GM08714 (cell line): ENCODE data around the gene LARGE1.
"Not testable (repeated sequence)": the region's sequence is repeated elsewhere in the genome, so short reads cannot be mapped to it uniquely, and the experiment has no call there.

ENCODE experiments used
- H3K4me3 ChIP-seq: fragments of 200-500 bp; sonication (Bioruptor generic); 2 replicates; pipeline ENCODE4 v1.5.1; 2014; ENCODE audit warnings: mild to moderate bottlenecking, low read length, inconsistent platforms
- ZNF274 ChIP-seq: IDR thresholded peaks from 2 replicates; pipeline ENCODE4 v1.6.1; 2012; ENCODE audit warnings: mild to moderate bottlenecking, low read depth, low read length

The LARGE1 gene

DNA sequence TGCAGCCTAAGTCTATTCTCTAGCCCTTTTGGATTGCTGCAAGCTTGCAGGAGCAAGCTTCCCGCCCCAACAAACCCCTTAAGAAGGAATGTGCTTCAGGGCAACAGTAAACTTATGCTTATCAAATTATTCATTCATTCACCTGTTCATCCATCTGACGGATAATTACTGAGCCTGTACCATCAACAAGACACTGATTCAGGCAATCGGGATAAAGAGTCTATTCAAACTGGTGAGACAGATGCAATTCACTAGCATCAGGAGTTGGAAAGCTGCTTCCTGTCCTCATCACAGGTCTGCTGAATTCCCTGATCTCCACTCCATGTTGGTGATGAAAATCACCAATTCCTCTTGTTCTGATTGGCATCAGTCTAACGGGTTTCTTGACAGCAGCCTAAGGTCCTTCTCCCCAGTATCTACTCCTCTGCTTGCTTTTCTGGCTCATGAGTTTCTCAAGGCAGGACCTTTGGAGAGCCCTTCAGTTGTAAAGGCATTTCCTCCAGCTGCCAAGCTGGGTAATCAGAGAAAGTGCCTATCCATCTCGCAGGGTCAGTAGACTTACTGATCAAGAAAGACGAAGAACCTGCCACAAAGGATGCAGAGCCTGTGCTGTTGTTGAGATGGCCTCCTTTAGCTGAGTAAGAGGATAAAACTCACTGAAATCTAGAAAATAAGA, 433.1 kb downstream of the LARGE1 start:
- no peak overlapping the region for H3K4me3 ChIP-seq
- TF ChIP-seq ZNF274 = no peak

DNA sequence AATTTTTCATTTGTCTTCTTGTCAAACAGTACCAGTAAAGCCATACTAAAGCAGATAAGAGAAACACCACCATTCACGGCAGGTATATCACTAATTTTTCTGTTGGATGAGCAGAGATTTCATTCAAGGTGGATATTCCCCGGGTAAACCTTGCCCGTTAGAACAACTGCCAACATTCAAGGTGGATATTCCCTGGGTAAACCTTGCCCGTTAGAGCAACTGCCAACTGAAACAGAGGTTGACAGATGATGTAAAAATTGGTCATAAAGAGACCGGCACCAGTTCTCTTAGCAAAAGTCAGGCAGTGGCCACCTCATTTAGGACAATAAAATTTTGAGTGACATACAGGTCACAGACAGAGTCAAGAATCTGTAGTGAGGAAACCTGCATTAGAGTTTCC, 438.7 kb downstream of the LARGE1 start:
- no peak for TF ChIP-seq ZNF274
- no peak overlapping the region for H3K4me3 ChIP-seq

DNA sequence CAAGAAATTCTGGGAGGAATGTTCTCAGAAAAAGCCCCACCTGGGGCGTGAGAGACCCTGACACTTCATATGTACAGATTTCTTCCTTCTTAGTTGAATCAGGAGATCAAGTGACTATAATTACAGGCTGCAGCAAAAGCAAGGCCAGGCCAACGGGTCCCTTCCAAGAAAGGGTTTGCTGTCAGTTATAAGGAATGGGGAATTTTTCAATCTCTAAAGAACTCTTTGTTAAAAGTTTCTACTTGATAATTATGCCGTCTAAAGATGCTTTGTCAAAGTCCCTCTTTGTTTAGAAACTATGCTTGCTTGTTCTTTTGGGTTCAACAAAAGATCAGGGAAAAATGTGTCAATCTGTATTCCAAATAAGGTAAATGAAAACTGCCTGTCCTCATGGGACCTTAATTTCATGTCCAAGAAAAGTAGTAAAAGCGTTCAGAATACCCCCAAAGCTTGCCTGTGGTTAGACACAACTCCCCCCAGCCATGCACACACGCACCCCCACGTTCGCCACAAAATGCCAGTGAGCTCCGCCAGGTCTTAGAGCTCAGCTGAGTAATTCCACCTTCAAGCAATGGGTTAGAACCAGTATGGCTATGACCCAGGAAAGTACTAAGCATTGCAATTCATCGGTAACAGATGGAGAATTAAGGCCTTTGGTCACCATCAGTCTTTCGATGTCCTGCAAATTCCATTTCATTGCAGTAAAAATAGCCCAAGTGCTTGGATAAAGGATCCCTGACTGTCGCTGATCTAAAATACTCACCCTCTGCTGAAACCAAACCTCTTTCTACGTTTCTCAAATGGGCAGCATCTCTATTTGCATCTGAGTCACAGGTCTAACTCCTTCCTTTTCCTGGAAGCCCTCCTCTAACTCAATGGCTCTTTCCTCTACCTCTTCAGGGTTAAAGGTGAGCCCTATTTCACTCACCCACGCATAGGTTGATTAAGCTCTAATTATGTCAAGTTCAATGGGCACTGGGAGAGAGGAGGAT, 442.9 kb downstream of the LARGE1 start:
- no peak overlapping the region for H3K4me3 ChIP-seq
- no peak for TF ChIP-seq ZNF274

DNA sequence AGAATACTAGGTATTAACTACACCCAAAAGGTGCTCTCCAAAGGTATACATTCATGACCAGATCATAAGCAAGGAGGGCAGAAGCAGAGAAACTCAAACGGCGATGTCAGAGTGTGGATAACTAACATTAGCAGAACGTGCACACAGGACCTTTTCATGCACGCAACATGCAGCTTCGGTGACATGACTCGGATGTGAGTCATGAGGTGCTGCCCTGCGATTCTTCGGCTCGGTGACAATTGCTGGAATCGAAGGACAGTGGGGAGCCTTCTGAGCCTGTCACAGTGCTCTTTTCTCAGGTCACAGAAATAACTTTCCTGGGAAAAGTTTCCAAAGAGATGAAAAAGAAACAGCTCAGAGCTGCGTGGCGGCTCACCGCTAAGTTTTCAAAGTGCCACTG, 443.6 kb downstream of the LARGE1 start:
- TF ChIP-seq ZNF274 = no peak
- no peak overlapping the region for H3K4me3 ChIP-seq

DNA sequence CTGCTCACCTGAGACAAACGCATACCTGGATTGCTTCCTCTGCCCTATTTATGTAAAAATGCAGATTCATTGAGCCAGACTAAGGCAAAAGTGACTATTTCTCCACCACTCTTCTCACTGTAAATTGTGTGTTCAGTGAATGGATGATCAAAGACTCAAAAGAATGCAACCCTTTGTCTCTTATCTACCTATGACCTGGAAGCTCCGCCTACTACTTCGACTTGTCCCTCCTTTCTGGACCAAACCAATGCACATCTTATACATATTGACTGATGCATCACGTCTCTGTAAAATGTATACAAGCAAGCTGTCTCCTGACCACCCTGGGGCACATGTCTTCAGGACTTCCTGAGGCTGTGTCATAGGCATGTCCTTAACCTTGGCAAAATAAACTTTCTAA, 444.1 kb downstream of the LARGE1 start:
- TF ChIP-seq ZNF274 = no peak
- H3K4me3 ChIP-seq = no peak overlapping the region

DNA sequence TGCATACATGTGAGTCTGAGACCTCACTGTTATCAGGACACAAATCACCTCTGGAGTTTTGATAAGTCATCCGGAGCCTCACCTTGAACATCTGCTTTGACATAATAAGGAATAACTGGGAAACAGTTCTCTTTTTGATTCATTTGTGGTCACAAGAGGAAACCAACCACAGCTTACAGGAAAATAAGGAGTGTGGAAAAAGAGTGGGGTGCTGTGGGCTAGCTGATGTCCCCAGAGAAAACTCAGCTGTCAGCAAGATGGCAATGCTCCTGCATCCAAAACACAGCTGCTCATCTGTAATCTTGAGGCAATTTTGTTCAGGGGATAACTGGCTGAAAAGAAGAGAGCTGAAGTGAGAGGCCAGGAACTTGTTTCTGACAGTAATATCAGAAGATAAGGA, 445.7 kb downstream of the LARGE1 start:
- H3K4me3 ChIP-seq = no peak overlapping the region
- no peak for TF ChIP-seq ZNF274

DNA sequence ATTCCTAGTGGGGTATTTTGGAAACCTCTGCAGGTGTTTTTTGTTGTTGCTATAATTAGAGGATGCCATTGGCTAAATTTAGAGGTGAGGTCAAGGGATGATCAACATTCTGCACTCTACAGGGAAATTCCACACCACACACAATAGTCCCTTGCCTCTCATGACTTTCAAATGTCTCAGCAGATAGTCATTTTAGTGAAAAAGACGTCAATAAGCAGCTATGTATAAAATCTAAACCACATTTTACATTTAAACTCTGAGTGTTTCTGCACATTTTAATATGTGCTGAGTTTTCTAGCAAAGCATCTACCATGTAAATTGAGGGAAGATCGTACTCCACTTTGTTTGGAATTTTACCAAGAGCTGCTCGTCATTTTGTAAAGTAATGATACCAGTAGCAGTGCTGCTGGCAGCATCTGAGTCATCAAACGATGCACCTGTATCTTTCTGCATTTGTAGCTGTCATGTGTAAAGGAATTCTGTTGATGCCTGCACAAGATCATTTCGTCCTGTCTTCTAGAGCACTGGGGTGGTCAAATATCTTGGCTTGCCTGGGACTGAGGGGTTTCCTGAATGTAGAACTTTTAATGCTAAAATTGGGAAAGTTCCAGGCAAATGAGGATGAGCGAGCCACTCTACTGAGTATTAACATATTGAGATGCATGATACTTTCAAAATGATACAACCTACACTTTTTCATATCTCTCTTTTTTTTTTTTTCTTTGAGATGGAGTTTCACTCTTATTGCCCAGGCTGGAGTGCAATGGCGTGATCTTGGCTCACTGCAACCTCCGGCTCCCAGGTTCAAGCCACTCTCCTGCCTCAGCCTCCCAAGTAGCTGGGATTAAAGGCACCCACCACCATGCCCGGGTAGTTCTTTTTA, 447.6 kb downstream of the LARGE1 start:
- no peak for TF ChIP-seq ZNF274
- no peak overlapping the region for H3K4me3 ChIP-seq

DNA sequence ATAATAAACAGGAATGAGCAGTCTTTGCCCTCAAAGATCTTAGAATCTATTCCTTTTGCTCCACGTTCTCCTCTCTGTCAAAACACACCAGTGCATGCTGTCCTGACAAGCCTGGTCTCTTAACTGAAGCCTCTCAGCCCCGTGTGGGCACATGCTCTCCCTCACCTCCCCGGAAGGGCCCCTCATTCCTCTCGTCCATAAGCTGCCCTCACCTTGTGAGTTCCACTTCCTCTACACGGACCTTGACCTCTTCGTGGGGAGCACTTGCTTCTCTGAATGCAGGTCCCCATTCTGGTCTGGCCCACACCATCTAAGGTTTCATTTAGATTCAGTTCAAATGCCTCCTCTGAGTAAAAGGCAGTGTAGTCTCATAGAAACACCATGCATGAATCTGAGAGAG, 449.8 kb downstream of the LARGE1 start:
- H3K4me3 ChIP-seq = no peak overlapping the region

DNA sequence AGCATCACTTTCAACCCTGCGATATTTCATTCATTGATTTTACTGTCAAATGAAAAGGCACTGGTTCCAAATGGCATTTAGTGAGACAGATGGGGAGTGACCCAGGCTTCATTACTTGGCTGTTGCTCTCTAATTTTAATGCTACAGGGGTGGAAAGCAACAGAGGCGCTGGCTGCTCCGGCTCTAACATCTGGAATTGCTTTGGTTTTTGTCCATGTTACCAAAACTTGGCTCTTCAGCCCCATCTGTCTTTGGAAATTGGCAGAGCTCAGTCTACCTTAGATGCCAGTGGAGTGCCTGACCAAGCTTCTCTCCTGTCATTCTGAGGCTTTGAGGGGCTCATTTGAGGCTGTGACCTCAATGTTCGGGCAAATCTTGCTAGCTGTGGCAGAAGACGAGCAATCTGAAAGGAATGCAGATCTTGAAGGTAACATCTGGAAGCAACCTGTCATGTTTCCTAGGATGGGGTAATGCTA, 452.6 kb downstream of the LARGE1 start:
- TF ChIP-seq ZNF274 = no peak
- H3K4me3 ChIP-seq = no peak overlapping the region

More for the DNA sequence above, 449.8 kb downstream of the LARGE1 start:
- no peak for TF ChIP-seq ZNF274

DNA sequence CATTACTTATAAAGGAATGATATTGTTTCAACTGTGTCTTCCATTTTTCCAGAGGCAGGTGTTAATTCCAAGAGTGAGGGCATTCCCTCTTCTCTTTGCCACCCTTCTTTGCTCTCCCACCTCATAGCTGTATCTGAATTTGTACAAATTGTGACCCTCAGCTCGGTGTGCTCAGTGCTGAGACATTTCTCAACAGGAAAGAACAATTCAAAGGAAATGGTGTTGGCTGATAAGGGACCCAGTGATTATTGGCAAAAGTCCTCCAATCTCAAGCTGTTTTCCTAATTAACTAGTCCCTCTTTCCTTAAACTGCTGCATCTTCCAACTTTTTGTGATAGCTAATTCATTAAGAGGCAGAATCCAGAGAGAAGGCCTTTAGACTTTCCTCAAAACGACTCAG, 453.2 kb downstream of the LARGE1 start:
- TF ChIP-seq ZNF274 = no peak
- H3K4me3 ChIP-seq = no peak overlapping the region

DNA sequence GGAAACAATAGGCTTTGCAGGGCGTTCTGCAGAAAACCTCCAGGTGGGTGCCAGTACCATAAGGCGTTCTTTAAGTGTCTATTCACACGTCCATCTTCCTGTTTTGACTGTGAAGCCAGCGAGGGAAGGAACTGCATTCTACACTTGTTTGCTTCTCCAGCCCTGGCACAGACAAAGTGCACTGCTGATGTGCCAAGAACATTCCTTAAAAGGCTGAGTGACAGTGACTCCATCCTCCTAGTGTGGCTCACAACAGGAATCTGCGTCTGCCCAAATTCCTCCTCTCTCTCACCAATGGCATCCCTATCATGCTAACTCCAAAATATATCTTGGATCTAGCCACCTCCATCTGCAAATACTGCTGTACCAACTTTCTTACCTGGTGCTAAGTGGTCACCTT, 454.7 kb downstream of the LARGE1 start:
- H3K4me3 ChIP-seq = no peak overlapping the region
- no peak for TF ChIP-seq ZNF274

DNA sequence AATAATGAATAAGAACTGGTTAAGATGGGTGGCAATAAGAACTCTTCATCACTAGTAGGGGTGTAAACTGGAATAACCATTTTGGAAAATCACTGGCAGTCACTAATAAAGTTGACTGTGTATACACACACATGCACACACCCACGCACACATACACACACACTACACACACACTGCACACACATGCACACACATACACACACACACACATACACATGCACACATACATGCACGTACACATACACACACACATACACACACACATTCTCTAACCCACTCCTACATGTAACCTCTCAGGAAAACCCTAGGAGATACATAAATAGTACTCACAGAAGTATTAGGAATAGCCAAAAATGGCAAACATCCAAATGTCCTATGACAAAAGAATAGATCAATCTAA, 455.6 kb downstream of the LARGE1 start:
- no peak for TF ChIP-seq ZNF274
- H3K4me3 ChIP-seq = no peak overlapping the region

DNA sequence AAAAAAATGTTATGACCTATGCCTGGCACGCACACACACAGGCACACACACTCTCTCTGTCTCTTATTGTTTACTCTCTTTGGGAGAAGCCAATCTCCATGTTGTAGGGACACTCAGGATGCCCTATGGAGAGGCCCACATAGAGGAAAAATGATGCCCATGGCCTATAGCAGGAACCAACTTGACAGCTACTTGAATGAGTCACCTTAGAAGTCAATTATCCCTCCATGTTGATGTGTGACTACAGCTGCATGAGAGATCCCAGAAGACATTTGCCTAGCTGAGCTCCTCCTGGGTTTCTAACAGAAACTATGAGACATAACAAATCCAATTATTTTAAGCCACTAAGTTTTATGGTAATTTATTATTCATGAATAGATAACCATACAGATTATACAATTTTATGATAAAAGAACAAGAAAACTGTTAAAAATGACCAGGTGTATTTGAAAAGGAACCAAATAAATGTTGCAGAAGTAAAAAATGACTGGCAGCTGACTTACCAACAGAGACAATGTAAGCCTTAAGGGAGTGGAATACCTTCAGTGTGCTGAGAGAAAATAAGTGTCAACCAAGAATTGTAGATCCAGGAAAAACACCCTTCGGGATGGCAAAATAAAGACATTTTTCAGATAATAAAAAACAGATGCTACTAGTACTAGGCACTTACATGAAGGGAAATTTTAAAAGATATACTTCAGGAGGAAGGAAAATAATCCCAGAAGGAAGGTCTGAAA, 458.4 kb downstream of the LARGE1 start:
- H3K4me3 ChIP-seq = no peak overlapping the region
- TF ChIP-seq ZNF274 = no peak

DNA sequence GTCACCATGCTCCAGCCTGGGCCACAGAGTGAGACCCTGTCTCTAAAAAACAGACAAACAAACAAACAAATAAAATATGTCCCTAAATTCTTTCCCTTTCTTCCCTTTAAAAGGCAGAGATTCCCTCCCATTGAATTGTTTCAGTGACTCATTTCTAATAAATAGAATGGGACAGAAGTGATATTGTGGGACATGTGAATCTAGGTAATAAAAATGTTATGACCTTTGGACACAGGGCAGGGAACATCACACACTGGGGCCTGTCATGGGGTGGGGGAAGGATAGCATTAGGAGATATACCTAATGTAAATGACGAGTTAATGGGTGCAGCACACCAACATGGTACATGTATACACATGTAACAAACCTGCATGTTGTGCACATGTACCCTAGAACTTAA, 459.0 kb downstream of the LARGE1 start:
- not testable (repeated sequence) for H3K4me3 ChIP-seq
